ENCODE results near the gene BATF3. TPM values are rescaled to one million over a fixed set of nuclear protein-coding genes. Genes with fewer than 3 reads are reported as not detected.
"Not testable (repeated sequence)": the region's sequence is repeated elsewhere in the genome, so short reads cannot be mapped to it uniquely, and the experiment has no call there.

BATF3 gene
- total RNA-seq, 1 experiment from 2014 or later, result 1.3 TPM

- Histone ChIP-seq H3K4me3 (no peak overlapping the region), H3K36me3 (ENCODE audit: low read depth) (no peaks in the 10 kb centered on the region), H3K27ac (no peak overlapping the region), H3K27me3 (ENCODE audit: insufficient read depth, low read depth) (no peaks in the 10 kb centered on the region), H3K4me1 (replicated peaks; ENCODE audit: insufficient read depth) (peaks cover 4% of the 10 kb centered on the region; the same call in 1 of the 2 replicates), H3K9me3 (ENCODE audit: insufficient read depth, low read depth) (no peaks in the 10 kb centered on the region), H3K9me2 (ENCODE audit: insufficient read depth) (no peaks in the 10 kb centered on the region), H4K20me1 (ENCODE audit: insufficient read depth) (no peaks in the 10 kb centered on the region), H2AFZ (no peak overlapping the region), H3K79me2 (ENCODE audit: low read depth) (no peaks in the 10 kb centered on the region), H3F3A (ENCODE audit: insufficient read depth, low read depth) (peaks cover 2% of the 10 kb centered on the region), H3K4me2 (no peak overlapping the region)
- no peak for DNase-seq
- TF ChIP-seq EZH2 (IDR thresholded peaks at IDR 0.05; ENCODE audit: low read depth), result no peak
- TF ChIP-seq, protein P1, sequence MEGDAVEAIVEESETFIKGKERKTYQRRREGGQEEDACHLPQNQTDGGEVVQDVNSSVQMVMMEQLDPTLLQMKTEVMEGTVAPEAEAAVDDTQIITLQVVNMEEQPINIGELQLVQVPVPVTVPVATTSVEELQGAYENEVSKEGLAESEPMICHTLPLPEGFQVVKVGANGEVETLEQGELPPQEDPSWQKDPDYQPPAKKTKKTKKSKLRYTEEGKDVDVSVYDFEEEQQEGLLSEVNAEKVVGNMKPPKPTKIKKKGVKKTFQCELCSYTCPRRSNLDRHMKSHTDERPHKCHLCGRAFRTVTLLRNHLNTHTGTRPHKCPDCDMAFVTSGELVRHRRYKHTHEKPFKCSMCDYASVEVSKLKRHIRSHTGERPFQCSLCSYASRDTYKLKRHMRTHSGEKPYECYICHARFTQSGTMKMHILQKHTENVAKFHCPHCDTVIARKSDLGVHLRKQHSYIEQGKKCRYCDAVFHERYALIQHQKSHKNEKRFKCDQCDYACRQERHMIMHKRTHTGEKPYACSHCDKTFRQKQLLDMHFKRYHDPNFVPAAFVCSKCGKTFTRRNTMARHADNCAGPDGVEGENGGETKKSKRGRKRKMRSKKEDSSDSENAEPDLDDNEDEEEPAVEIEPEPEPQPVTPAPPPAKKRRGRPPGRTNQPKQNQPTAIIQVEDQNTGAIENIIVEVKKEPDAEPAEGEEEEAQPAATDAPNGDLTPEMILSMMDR (conservative IDR thresholded peaks at IDR 0.05), result no peak
- BruUV-seq (replicated peaks), result no TSS peak
- intact Hi-C loops (cut with micrococcal nuclease; ENCODE audit: unreplicated experiment), result no loop called here
- CTCF ChIA-PET, result no interaction called here
- POLR2A ChIA-PET (ENCODE audit: unreplicated experiment), result interaction anchor here (0.5 kb wide), 1 partner anchor 230 kb away, joined by 3 read pairs; no protein-coding TSS in a partner anchor
Observed at GRCh38 chr1:212716161-212716560, 16.5 kb upstream of the BATF3 start.

DNA sequence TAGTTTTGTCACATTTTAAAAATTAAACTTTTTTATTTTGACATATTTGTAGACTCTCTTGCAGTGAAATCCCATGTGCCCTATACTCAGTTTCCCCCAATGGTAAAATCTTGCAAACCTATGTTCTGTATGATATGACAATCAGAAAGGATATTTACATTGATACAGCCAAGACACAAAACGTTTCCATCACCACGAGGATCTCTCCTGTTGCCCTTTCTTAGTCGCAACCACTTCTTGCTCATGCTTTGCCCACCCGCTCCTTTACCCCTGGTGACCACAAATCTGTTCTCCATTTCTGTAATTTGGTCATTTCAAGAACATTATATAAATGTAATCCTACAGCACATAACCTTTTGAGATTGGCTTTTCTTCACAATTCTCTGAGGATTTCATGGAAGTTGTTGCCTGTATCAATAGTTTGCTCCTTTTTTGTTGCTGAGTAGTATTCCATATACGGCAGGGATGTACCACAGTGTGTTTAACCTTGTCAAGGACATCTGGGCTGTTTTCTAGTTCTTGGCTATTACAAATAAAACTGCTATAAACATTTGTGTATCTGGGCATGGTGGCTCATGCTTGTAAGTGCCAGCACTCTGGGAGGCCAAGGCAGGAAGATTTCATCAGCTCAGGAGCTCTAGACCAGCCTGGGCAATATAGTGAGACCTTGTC lies 14.0 kb upstream of the BATF3 start:
- no peak for DNase-seq

GRCh38 chr1:212712451-212713303 lies 13.0 kb upstream of the BATF3 start:
- H3K9me2 ChIP-seq (ENCODE audit: insufficient read depth), result no peaks in the 10 kb centered on the region
- H3K9me3 ChIP-seq (ENCODE audit: insufficient read depth, low read depth), result no peaks in the 10 kb centered on the region
- POLR2A ChIA-PET (ENCODE audit: unreplicated experiment), result no interaction called here
- TF ChIP-seq, protein P1 (conservative IDR thresholded peaks at IDR 0.05), result no peak
- TF ChIP-seq EZH2 (IDR thresholded peaks at IDR 0.05; ENCODE audit: low read depth), result no peak
- H3K4me1 ChIP-seq (replicated peaks; ENCODE audit: insufficient read depth), result no peaks in the 10 kb centered on the region
- H3K4me3 ChIP-seq, result no peak overlapping the region
- no peaks in the 10 kb centered on the region for H3F3A ChIP-seq (ENCODE audit: insufficient read depth, low read depth)
- H2AFZ ChIP-seq, result no peak overlapping the region
- H3K36me3 ChIP-seq (ENCODE audit: low read depth), result no peaks in the 10 kb centered on the region
- no peaks in the 10 kb centered on the region for H4K20me1 ChIP-seq (ENCODE audit: insufficient read depth)
- H3K4me2 ChIP-seq, result no peak overlapping the region
- no peak overlapping the region for H3K27ac ChIP-seq
- BruUV-seq (replicated peaks), result no TSS peak
- intact Hi-C loops (cut with micrococcal nuclease; ENCODE audit: unreplicated experiment), result no loop called here
- no peaks in the 10 kb centered on the region for H3K79me2 ChIP-seq (ENCODE audit: low read depth)
- CTCF ChIA-PET, result no interaction called here
- H3K27me3 ChIP-seq (ENCODE audit: insufficient read depth, low read depth), result no peaks in the 10 kb centered on the region
- no peak for DNase-seq

More for the DNA sequence above, 14.0 kb upstream of the BATF3 start:
- Histone ChIP-seq H3K4me3 (no peak overlapping the region), H3K27ac (no peak overlapping the region), H3F3A (ENCODE audit: insufficient read depth, low read depth) (no peaks in the 10 kb centered on the region), H3K4me2 (no peak overlapping the region), H4K20me1 (ENCODE audit: insufficient read depth) (no peaks in the 10 kb centered on the region), H3K4me1 (replicated peaks; ENCODE audit: insufficient read depth) (no peaks in the 10 kb centered on the region), H3K9me2 (ENCODE audit: insufficient read depth) (no peaks in the 10 kb centered on the region), H3K9me3 (ENCODE audit: insufficient read depth, low read depth) (no peaks in the 10 kb centered on the region), H2AFZ (no peak overlapping the region), H3K27me3 (ENCODE audit: insufficient read depth, low read depth) (no peaks in the 10 kb centered on the region), H3K79me2 (ENCODE audit: low read depth) (no peaks in the 10 kb centered on the region), H3K36me3 (ENCODE audit: low read depth) (no peaks in the 10 kb centered on the region)
- TF ChIP-seq, protein P1 (conservative IDR thresholded peaks at IDR 0.05), result no peak
- no peak for TF ChIP-seq EZH2 (IDR thresholded peaks at IDR 0.05; ENCODE audit: low read depth)
- no TSS peak for BruUV-seq (replicated peaks)
- CTCF ChIA-PET, result no interaction called here
- POLR2A ChIA-PET (ENCODE audit: unreplicated experiment), result no interaction called here
- intact Hi-C loops (cut with micrococcal nuclease; ENCODE audit: unreplicated experiment), result no loop called here

DNA sequence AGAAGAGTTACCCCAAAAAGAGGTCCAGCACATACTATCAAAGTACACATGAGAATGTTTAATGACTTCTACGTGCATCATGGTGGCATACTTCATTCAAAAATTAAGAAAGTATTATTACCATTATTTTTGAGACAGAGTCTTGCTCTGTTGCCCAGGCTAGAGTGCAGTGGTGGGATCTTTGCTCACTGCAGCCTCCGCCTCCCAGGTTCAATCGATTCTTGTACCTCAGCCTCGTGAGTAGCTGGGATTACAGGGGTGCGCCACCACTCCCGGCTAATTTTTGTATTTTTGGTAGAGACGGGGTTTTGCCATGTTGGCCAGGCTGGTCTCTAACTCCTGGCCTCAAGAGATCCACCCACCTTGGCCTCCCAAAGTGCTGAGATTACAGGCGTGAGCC lies 12.3 kb upstream of the BATF3 start:
- CTCF ChIA-PET; H3K9me2 ChIP-seq (ENCODE audit: insufficient read depth); intact Hi-C loops (cut with micrococcal nuclease; ENCODE audit: unreplicated experiment); H3K79me2 ChIP-seq (ENCODE audit: low read depth); POLR2A ChIA-PET (ENCODE audit: unreplicated experiment); H4K20me1 ChIP-seq (ENCODE audit: insufficient read depth); BruUV-seq (replicated peaks); H3K27me3 ChIP-seq (ENCODE audit: insufficient read depth, low read depth); H3K4me2 ChIP-seq; H3K36me3 ChIP-seq (ENCODE audit: low read depth); H3F3A ChIP-seq (ENCODE audit: insufficient read depth, low read depth); H3K27ac ChIP-seq; H2AFZ ChIP-seq; H3K4me3 ChIP-seq; DNase-seq; H3K4me1 ChIP-seq (replicated peaks; ENCODE audit: insufficient read depth); H3K9me3 ChIP-seq (ENCODE audit: insufficient read depth, low read depth): not testable (repeated sequence)
